ENCODE measurements around the gene SLC39A9.
A peak's percentile ranks its signal among the peaks of the same experiment; 100 is the strongest.

The SLC39A9 gene

GRCh38 chr14:69398053-69398817, at the start of gene SLC39A9, which contains the start of gene ERH:
SLC39A9 (plus strand) TSS chr14:69398692; CDS start chr14:69399370, 678 bp downstream.
ERH (minus strand) TSS chr14:69398299; CDS start chr14:69398233, 66 bp downstream.
- DNase-seq: peak; percentile 95

- no peak for DNase-seq
These were observed 49.3 kb upstream of the SLC39A9 start for GRCh38 chr14:69349091-69349777.

GRCh38 chr14:69350892-69351291, 47.6 kb upstream of the SLC39A9 start:
- no peak for DNase-seq

- DNase-seq: no peak
These were observed 47.1 kb upstream of the SLC39A9 start for GRCh38 chr14:69351385-69351784.

- DNase-seq: no peak
These were observed 46.6 kb upstream of the SLC39A9 start for GRCh38 chr14:69351911-69352310.

GRCh38 chr14:69353168-69353567, 45.3 kb upstream of the SLC39A9 start:
- no peak for DNase-seq

- peak; percentile 41 for DNase-seq
These were observed 43.9 kb upstream of the SLC39A9 start for GRCh38 chr14:69354383-69355153.

GRCh38 chr14:69355154-69355597, 43.3 kb upstream of the SLC39A9 start:
- no peak for DNase-seq

GRCh38 chr14:69355607-69356281, 42.7 kb upstream of the SLC39A9 start:
- no peak for DNase-seq

- no peak for DNase-seq
These were observed 41.5 kb upstream of the SLC39A9 start for GRCh38 chr14:69356903-69357543.

GRCh38 chr14:69357544-69358200, 40.8 kb upstream of the SLC39A9 start:
- no peak for DNase-seq

GRCh38 chr14:69358233-69358963, 40.1 kb upstream of the SLC39A9 start:
- no peak for DNase-seq

GRCh38 chr14:69358966-69359365, 39.5 kb upstream of the SLC39A9 start:
- DNase-seq: no peak

GRCh38 chr14:69360438-69361108, 37.9 kb upstream of the SLC39A9 start:
- no peak for DNase-seq

GRCh38 chr14:69363055-69363454, 35.4 kb upstream of the SLC39A9 start:
- no peak for DNase-seq

GRCh38 chr14:69363964-69364363, 34.5 kb upstream of the SLC39A9 start:
- DNase-seq: no peak

GRCh38 chr14:69364378-69364777, 34.1 kb upstream of the SLC39A9 start:
- DNase-seq: no peak

- DNase-seq: no peak
These were observed 32.4 kb upstream of the SLC39A9 start for GRCh38 chr14:69366069-69366468.

GRCh38 chr14:69366761-69367160, 31.7 kb upstream of the SLC39A9 start:
- no peak for DNase-seq

GRCh38 chr14:69368381-69368780, 30.1 kb upstream of the SLC39A9 start:
- no peak for DNase-seq
